HUDEP-2 (cell line): ENCODE measurements around the gene MROH2A.
"Not testable (repeated sequence)": the region's sequence is repeated elsewhere in the genome, so short reads cannot be mapped to it uniquely, and the experiment has no call there.

Source experiments
- DNase-seq, 76 experiments: peaks; one replicate each; lab custom pipeline; 2025; ENCODE audit not compliant: unreplicated experiment in 76 of 76; lab: John Stamatoyannopoulos, UW

The MROH2A gene

DNA sequence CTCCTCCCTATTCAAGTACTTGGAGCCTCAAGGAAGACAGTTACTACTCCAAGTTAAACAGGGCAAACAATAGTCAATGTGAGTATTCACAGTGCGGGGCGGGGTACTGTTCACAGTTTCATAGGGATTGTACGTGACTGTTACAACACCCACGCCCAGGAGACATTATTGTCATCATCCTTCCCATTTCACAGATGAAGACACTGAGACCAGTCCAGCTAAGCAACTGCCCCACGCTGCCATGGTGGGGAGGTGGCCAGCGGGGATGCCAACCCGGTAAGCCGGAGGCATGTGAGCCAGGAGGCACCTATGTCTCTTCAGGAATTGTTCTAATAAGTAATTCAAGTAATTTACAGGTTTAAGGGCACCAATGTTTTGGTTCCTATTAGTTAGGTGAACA is 75.2 kb downstream of the MROH2A start:
- peak in 3 of 76 experiments; percentile 4 to 8 (median 8) for DNase-seq

DNA sequence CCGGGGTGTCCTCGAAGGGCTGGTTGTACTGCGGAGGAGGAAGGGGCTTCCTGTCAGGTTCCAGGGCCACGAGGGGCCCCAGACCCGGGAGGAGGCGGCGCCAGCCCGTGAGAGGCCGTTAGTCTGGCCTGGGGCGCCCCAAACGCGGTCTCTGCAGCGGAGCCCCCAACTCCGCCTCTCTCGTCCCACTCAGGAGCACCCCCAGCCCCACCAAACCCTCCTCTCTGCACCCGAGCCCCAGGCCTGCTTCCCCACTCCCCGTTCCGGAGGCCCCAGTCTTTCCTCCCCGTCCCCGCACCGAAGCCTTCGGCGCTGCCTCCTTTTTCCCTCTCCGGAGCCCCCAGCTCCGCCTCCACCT is 75.7 kb downstream of the MROH2A start:
- no peak for DNase-seq

GRCh38 chr2:233854241-233854981 is 76.3 kb downstream of the MROH2A start, which contains the start of gene HJURP:
TSS of gene HJURP (minus strand) at chr2:233854535. CDS start at chr2:233854500, 35 bp downstream.
- peak in 75 of 76 experiments; percentile 32 to 96 (median 89) for DNase-seq

DNA sequence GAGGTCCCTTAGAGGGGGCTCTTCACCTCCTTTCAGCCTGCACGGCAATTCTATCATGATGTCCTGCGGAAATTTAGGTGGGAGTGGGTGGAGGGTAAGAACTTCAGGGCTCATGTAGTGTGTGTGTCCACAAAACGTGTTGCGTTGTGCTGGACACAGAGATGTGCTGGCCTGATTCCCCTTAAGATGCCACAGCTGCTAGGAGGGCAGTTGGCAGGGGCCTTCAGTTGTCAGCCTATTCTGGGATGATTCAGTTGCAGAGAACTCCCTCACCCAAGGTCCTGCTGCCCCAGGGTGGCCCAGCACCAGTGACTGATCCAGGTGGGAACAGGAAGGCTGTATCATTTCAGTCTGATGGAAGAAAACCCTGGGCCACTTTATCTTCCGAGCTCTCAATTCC is 77.2 kb downstream of the MROH2A start:
- no peak for DNase-seq

DNA sequence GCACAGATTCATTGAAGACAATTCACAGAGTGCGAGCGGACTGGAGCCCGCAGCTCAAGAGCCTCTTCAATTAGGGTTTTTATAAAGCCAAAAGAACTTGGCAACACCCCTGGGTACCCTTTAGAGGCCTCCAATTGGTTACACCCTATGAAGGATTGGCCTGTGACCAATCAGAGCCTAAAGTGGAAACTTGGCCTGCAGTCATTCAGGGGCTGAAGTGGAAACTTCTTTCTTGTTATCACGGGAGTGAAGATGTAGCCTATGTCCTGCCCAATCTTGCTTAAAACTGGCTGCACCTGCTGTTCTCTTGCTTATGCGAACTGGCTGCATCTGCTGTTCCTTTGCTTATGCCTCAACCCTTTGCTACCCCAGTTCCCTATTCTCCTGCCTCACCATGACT is 78.1 kb downstream of the MROH2A start:
- DNase-seq: peak in 63 of 76 experiments; percentile 8 to 87 (median 48)

DNA sequence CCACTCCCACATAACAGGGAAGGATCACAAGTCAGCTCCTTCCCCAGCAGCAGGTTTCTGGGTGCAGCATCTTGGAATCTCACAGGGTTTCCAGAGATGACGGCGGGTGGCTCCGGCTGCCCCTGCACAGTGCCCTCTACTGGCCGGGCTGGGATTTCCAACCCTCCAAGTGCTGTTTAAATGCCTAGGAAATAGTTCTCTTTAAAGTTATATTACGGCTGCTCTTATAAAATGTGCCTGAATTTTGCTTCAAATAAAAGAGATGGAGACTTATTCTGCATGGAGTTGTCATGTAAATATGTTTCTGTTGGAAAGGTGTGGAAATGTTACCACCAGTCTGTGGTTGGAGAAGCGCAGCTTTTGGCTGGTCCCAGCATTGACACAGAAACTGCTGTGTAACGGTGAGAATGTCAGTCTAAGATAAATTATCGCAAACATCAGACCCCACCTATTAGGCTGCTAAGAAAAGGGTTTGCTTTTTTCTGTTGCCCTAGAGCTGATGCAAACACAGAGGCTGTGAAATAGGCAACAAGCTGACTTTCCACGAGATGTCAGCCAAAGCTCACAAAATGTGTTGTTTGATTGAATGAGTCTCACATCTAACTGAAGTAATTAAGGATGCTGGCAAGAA is 79.5 kb downstream of the MROH2A start:
- DNase-seq: peak in 71 of 76 experiments; percentile 19 to 88 (median 58)

GRCh38 chr2:233858331-233858730 is 80.2 kb downstream of the MROH2A start:
- DNase-seq: no peak

DNA sequence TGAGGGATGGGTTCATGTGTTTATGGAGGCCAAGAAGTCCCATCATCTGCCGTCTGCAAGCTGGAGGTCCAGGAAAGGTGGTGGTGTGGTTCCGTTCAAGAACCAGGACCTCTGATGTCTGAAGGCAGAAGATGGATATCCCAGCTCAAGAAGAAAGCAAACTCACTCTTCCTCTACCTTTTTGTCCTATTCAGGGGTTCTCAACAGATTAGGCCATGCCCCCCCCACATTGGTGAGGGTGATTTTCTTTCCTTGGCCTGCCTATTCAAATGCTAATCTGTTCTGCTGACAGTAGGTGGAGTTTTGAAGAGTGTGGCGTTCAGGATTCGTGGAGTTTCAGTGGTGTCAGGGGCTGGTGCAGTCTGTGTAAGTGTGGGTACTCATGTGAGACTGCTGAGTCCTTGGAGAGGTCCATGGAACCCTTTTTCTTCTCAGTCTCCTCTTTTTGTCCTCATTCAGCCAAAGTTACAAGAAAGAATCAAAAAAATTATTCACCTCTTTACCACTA is 84.2 kb downstream of the MROH2A start:
- no peak for DNase-seq

DNA sequence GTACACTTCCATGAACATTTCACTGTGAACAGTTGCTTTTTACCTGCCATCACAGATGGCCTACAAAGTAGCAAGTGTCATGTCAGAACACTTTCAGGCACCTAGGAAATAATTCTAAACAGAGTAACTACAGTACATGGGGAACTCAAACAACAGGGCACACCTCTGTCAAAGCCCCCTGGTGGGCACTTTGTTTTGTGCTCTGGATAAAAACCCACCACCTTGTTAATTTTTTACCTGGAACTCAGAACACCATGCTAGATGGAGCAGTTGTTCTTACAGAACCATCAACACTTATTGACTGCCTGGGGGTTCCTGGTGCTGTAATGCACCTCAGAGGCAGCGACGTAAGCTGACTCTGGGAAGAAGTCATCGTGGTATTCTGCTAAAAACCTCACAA is 87.7 kb downstream of the MROH2A start:
- DNase-seq: peak in 1 of 76 experiments; percentile 24

- no peak for DNase-seq
Measured at GRCh38 chr2:233866479-233866878, 88.3 kb downstream of the MROH2A start.

DNA sequence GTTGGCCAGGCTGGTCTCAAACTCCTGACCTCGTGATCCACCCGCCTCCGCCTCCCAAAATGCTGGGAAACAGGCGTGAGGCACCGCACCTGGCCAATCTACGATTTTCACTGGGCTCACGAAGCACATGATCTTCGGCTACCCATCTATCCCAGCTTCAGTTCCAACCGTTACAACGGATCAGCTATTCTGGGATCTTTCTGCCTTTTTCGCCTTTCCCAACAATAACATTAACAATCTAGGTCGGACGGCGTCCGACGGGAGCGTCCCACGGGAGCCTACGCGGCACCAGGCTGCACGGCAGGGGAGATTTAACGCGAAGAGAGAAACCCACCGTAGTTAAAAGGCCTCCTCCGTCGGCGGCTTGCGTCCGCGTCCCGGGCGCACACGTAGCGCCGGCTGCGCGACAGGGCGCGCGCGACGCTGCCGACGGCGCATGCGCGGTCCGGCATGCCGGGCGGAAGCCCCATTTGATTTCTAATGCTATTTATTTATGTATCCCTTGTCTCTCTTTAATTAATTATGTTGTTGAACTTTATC is 89.9 kb downstream of the MROH2A start, which contains the start of gene MSL3B:
Gene MSL3B (minus strand): TSS at position 394 of the 540 bp plus-strand sequence.
- peak in 13 of 76 experiments; percentile 5 to 41 (median 19) for DNase-seq

DNA sequence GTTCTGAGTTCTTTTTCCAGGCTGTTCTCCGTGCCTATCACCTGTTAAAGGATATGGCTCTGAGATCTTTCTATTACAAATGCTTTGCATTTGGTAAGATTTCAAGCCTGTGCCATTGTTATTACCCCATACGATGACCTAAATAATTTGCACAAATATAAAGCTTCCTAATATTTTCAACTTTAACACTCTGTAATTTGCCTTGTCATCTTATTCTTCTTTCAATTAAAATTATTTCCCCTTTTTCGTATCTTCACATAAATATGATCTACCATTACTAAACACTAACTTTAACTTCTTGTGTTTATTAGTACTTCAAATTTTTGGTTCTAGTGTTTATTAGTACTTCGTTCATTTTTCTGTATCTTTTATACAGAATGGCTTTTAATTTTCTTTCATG is 93.3 kb downstream of the MROH2A start:
- DNase-seq: no peak

GRCh38 chr2:233872125-233872524 is 94.0 kb downstream of the MROH2A start:
- DNase-seq: not testable (repeated sequence)

DNA sequence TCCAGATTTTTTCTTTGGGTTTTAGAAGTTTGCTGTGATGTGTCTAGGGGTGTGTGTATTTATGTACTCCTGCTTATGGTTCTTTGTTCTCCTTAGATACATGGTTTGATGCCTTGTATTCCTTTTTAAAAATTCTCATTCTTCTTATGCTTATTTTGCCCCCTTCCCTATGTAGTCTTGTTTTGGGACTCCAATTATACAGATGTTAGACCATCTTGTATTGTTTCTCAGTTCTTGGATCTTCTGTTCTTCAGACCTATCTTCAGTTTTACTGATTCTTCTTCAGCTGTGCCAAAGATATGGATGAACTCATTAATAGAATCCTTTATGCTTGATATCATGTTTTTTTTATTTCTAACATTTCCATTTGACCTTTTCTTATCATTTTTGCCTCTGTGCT is 104.2 kb downstream of the MROH2A start:
- DNase-seq: no peak
